ENCODE data around the gene DIPK1B. TPM values are rescaled to one million over a fixed set of nuclear protein-coding genes. Genes with fewer than 3 reads are reported as not detected.

DIPK1B gene
- total RNA-seq, 1 donor from 2014 or later = 52.9 TPM

- Mint-ChIP-seq H3K4me3 (ENCODE audit: low read depth) (peak overlapping the region; percentile 21), H3K36me3 (ENCODE audit: insufficient read depth) (peaks cover 5% of the 10 kb centered on the region), H3K4me1 (ENCODE audit: low read depth) (peaks cover 4% of the 10 kb centered on the region), H3K27ac (peak overlapping the region; percentile 69), H3K9me3 (ENCODE audit: low read depth) (no peaks in the 10 kb centered on the region), H3K27me3 (peaks cover 3% of the 10 kb centered on the region)
- no peak for TF ChIP-seq CTCF (IDR thresholded peaks at IDR 0.05; ENCODE audit: unreplicated experiment)
- DNase-seq (ENCODE audit: low spot score, unreplicated experiment) = no peak
These were observed 1.9 kb downstream of the DIPK1B start for GRCh38 chr9:136714096-136714892.

DNA sequence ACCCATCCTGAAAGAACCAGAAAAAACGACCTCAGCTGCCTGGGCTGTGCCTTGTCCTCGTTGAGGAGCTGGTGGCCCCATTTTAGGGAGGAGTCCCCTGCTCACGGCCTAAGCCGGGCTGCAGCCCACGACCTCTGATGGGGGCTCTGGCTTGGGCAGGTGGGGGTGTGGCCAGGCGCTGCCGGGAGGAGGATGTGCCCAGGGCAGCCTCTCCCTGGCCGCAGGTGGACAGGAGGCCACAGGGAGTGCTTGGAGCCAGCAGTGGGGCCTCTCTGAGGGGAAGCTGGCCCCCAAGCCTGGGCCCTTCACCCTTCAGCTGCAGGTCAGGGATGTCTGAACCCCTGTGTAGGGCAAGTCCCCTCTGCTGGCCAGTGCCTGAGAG, 2.5 kb downstream of the DIPK1B start:
- peaks cover 3% of the 10 kb centered on the region for H3K27me3 Mint-ChIP-seq
- peaks cover 4% of the 10 kb centered on the region for H3K4me1 Mint-ChIP-seq (ENCODE audit: low read depth)
- H3K4me3 Mint-ChIP-seq (ENCODE audit: low read depth) = no peak overlapping the region
- H3K27ac Mint-ChIP-seq = no peak overlapping the region
- DNase-seq (ENCODE audit: low spot score, unreplicated experiment) = no peak
- TF ChIP-seq CTCF (IDR thresholded peaks at IDR 0.05; ENCODE audit: unreplicated experiment) = no peak
- H3K36me3 Mint-ChIP-seq (ENCODE audit: insufficient read depth) = peaks cover 5% of the 10 kb centered on the region
- H3K9me3 Mint-ChIP-seq (ENCODE audit: low read depth) = no peaks in the 10 kb centered on the region

- DNase-seq (ENCODE audit: low spot score, unreplicated experiment) = no peak
- H3K27me3 Mint-ChIP-seq = no peaks in the 10 kb centered on the region
- TF ChIP-seq CTCF (IDR thresholded peaks at IDR 0.05; ENCODE audit: unreplicated experiment) = no peak
- H3K36me3 Mint-ChIP-seq (ENCODE audit: insufficient read depth) = peaks cover 7% of the 10 kb centered on the region
- no peak overlapping the region for H3K4me3 Mint-ChIP-seq (ENCODE audit: low read depth)
- peaks cover 3% of the 10 kb centered on the region for H3K4me1 Mint-ChIP-seq (ENCODE audit: low read depth)
- H3K27ac Mint-ChIP-seq = no peak overlapping the region
- no peaks in the 10 kb centered on the region for H3K9me3 Mint-ChIP-seq (ENCODE audit: low read depth)
These were observed 5.0 kb downstream of the DIPK1B start for GRCh38 chr9:136717399-136717798.

DNA sequence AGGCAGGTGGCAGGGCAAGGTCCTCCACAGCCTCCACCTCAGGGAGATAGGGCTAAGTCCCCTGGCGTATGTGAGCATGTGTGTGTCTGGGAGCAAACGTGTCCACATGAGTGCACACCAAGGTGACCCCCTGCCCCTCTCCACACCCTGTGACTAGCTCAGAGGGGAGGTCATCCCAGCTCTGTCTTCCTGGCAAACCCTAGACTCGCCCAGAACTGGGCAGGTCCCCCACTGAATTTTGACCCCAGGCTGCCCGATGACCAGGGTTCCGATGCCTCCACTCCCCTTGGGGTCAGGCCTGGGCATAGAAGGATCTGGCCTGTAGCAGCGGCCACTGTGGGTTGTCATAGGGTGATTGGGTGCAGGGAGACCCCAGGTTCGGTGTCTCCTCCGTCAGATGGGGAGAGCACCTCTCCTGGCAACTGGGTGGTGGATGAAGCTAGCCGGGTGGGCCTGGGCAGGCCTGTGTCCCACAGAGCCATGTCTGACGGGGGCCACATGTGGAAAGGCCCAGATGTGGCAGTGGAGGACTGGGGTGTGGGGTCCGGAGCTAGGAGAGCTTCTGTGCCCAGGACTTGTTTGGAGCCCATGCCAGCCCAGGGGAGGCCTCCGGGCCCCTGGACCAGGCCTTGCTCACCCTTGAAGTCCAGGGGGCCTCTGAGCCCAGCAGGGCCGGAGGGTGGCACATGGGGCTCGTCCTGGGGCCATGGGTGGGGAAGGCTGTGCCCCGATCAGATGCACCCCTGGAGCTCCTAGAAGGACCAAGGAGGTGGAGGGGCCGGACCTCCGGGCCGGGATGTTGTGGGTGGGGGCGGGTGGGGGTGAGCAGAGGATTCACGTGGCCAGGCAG, 6.2 kb downstream of the DIPK1B start:
- no peak overlapping the region for H3K27ac Mint-ChIP-seq
- peaks cover 8% of the 10 kb centered on the region for H3K36me3 Mint-ChIP-seq (ENCODE audit: insufficient read depth)
- no peak for DNase-seq (ENCODE audit: low spot score, unreplicated experiment)
- TF ChIP-seq CTCF (IDR thresholded peaks at IDR 0.05; ENCODE audit: unreplicated experiment) = no peak
- no peaks in the 10 kb centered on the region for H3K27me3 Mint-ChIP-seq
- no peaks in the 10 kb centered on the region for H3K4me1 Mint-ChIP-seq (ENCODE audit: low read depth)
- H3K9me3 Mint-ChIP-seq (ENCODE audit: low read depth) = no peaks in the 10 kb centered on the region
- no peak overlapping the region for H3K4me3 Mint-ChIP-seq (ENCODE audit: low read depth)

GRCh38 chr9:136719195-136719880, 7.0 kb downstream of the DIPK1B start:
- H3K36me3 Mint-ChIP-seq (ENCODE audit: insufficient read depth) = peaks cover 14% of the 10 kb centered on the region
- no peak for TF ChIP-seq CTCF (IDR thresholded peaks at IDR 0.05; ENCODE audit: unreplicated experiment)
- no peak for DNase-seq (ENCODE audit: low spot score, unreplicated experiment)

More at GRCh38 chr9:136719195-136719880, 7.0 kb downstream of the DIPK1B start:
- no peak overlapping the region for H3K27ac Mint-ChIP-seq
- peaks cover under 1% of the 10 kb centered on the region for H3K4me1 Mint-ChIP-seq (ENCODE audit: low read depth)
- H3K27me3 Mint-ChIP-seq = no peaks in the 10 kb centered on the region
- H3K9me3 Mint-ChIP-seq (ENCODE audit: low read depth) = no peaks in the 10 kb centered on the region
- no peak overlapping the region for H3K4me3 Mint-ChIP-seq (ENCODE audit: low read depth)

Measured in progenitor cell of endocrine pancreas (in vitro differentiated cells).